Neural cell (in vitro differentiated cells): ENCODE data around the gene MYCBP2. TPM values are rescaled to one million over a fixed set of nuclear protein-coding genes. Genes with fewer than 3 reads are reported as not detected.

Source experiments
- H2AFZ ChIP-seq: fragments of 200-600, 300-800 bp; sonication (generic), shearing (Covaris generic); 2 replicates; pipeline ENCODE4 v1.6.0; 2014; ENCODE audit warnings: low read depth, mild to moderate bottlenecking, antibody characterized with exemption, low read length, moderate library complexity
- H3F3A ChIP-seq: fragments of 200-600 bp; shearing (Covaris generic); 2 replicates; pipeline ENCODE4 v1.6.1; 2016; ENCODE audit warnings: mild to moderate bottlenecking, moderate library complexity, mixed read lengths, antibody characterized with exemption, low read length; ENCODE audit not compliant: insufficient read depth, poor library complexity, severe bottlenecking
- H3K27ac ChIP-seq: fragments of 200-600, 300-800 bp; sonication (generic), shearing (Covaris generic); 2 replicates; pipeline ENCODE4 v1.5.1; 2014; ENCODE audit warnings: mild to moderate bottlenecking, low read length, moderate library complexity
- H3K27me3 ChIP-seq: fragments of 300-800, 200-600 bp; sonication (generic), shearing (Covaris generic); 2 replicates; pipeline ENCODE4 v1.6.0; 2014; ENCODE audit warnings: mild to moderate bottlenecking, low read depth, low read length, moderate library complexity; ENCODE audit not compliant: insufficient read depth
- H3K36me3 ChIP-seq: fragments of 300-800, 200-600 bp; sonication (generic), shearing (Covaris generic); 2 replicates; pipeline ENCODE4 v1.5.1; 2014; ENCODE audit warnings: mild to moderate bottlenecking, antibody characterized with exemption, low read length, moderate library complexity; ENCODE audit not compliant: insufficient read depth
- H3K4me2 ChIP-seq: fragments of 300-800, 200-600 bp; sonication (generic), shearing (Covaris generic); 2 replicates; pipeline ENCODE4 v1.6.0; 2014; ENCODE audit warnings: mild to moderate bottlenecking, low read length
- H3K4me3 ChIP-seq: fragments of 300-800, 200-600 bp; sonication (generic), shearing (Covaris generic); 2 replicates; pipeline ENCODE4 v1.5.1; 2014; ENCODE audit warnings: mild to moderate bottlenecking, low read length, moderate library complexity
- H3K79me2 ChIP-seq: fragments of 200-600 bp; shearing (Covaris generic); replicated peaks from 2 replicates; pipeline ENCODE4 v1.6.0; 2014; ENCODE audit warnings: mild to moderate bottlenecking, low read length, moderate library complexity; ENCODE audit not compliant: insufficient read depth
- H3K9ac ChIP-seq: fragments of 300-800, 200-600 bp; sonication (generic), shearing (Covaris generic); 2 replicates; pipeline ENCODE4 v1.6.1; 2016; ENCODE audit warnings: mild to moderate bottlenecking, low read length, mixed read lengths
- H3K9me2 ChIP-seq: fragments of 200-600 bp; shearing (Covaris generic); 2 replicates; pipeline ENCODE4 v1.6.1; 2016; ENCODE audit warnings: mild to moderate bottlenecking, low read length, mixed read lengths; ENCODE audit not compliant: insufficient read depth
- H3K9me3 ChIP-seq: fragments of 200-600, 300-800 bp; sonication (generic), shearing (Covaris generic); 2 replicates; pipeline ENCODE4 v1.6.1; 2016; ENCODE audit warnings: mild to moderate bottlenecking, mixed run types, low read length, moderate library complexity, mixed read lengths
- H4K20me1 ChIP-seq: fragments of 200-600 bp; shearing (Covaris generic); 2 replicates; pipeline ENCODE4 v1.6.1; 2016; ENCODE audit warnings: mild to moderate bottlenecking, mixed run types; ENCODE audit not compliant: insufficient read depth
- CTCF ChIP-seq: fragments of 450-650 bp; IDR thresholded peaks from 2 replicates; pipeline ENCODE4 v1.5.1; 2014; ENCODE audit warnings: antibody characterized with exemption, mild to moderate bottlenecking, moderate library complexity; ENCODE audit not compliant: poor library complexity, severe bottlenecking
- EP300 ChIP-seq: fragments of 450-650 bp; conservative IDR thresholded peaks from 2 replicates; pipeline ENCODE4 v1.6.1; 2014; ENCODE audit warnings: antibody characterized with exemption, mild to moderate bottlenecking, moderate library complexity; ENCODE audit not compliant: poor library complexity, severe bottlenecking
- EZH2 ChIP-seq: fragments of 200-600, 300-800 bp; shearing (Covaris generic), sonication (generic); IDR thresholded peaks from 2 replicates; pipeline ENCODE4 v1.6.1; 2014; ENCODE audit warnings: antibody characterized with exemption, low read length, borderline replicate concordance, mild to moderate bottlenecking; ENCODE audit not compliant: insufficient read depth, poor library complexity, severe bottlenecking
- MXI1 ChIP-seq: fragments of 450-650 bp; conservative IDR thresholded peaks from 2 replicates; pipeline ENCODE4 v1.6.1; 2014; ENCODE audit warnings: antibody characterized with exemption, mild to moderate bottlenecking; ENCODE audit not compliant: poor library complexity, severe bottlenecking
- POLR2AphosphoS5 ChIP-seq: IDR thresholded peaks from 2 replicates; pipeline ENCODE4 v1.6.1; 2012
- RAD21 ChIP-seq: fragments of 450-650 bp; conservative IDR thresholded peaks from 2 replicates; pipeline ENCODE4 v1.6.1; 2014; ENCODE audit warnings: antibody characterized with exemption, mild to moderate bottlenecking, moderate library complexity
- REST ChIP-seq: IDR thresholded peaks from 2 replicates; pipeline ENCODE4 v1.6.1; 2012; ENCODE audit warnings: borderline replicate concordance
- SMC3 ChIP-seq: fragments of 450-650 bp; conservative IDR thresholded peaks from 2 replicates; pipeline ENCODE4 v1.6.1; 2014; ENCODE audit warnings: antibody characterized with exemption, mild to moderate bottlenecking, moderate library complexity; ENCODE audit not compliant: poor library complexity
- TAF1 ChIP-seq: IDR thresholded peaks from 2 replicates; pipeline ENCODE4 v1.6.1; 2012; ENCODE audit warnings: low read depth
- polyA plus RNA-seq: library from polyadenylated mRNA; depleted of rRNA; stranded (reverse); fragments of >200 nt; gene quantifications from 2 replicates; pipeline ENCODE4 v1.2.3, GENCODE V29; 2014

The MYCBP2 gene
- polyA plus RNA-seq, 1 donor from 2014 or later, result 135 TPM

GRCh38 chr13:77353995-77354394 lies 27.1 kb upstream of the MYCBP2 start:
- Histone ChIP-seq H3K27ac (no peak overlapping the region), H3K9ac (no peak overlapping the region), H3K27me3 (no peaks in the 10 kb centered on the region), H4K20me1 (no peaks in the 10 kb centered on the region), H3K36me3 (no peaks in the 10 kb centered on the region), H3F3A (no peaks in the 10 kb centered on the region), H3K4me2 (no peak overlapping the region), H3K9me3 (no peaks in the 10 kb centered on the region), H3K4me3 (no peak overlapping the region), H3K9me2 (no peaks in the 10 kb centered on the region), H3K79me2 (no peaks in the 10 kb centered on the region), H2AFZ (no peak overlapping the region)
- TF ChIP-seq SMC3 (no peak), MXI1 (no peak), TAF1 (no peak), EZH2 (no peak), CTCF (no peak), RAD21 (no peak), POLR2AphosphoS5 (no peak), REST (no peak), EP300 (no peak)

GRCh38 chr13:77351315-77351714 lies 24.4 kb upstream of the MYCBP2 start:
- no peak overlapping the region for H3K27ac ChIP-seq
- no peaks in the 10 kb centered on the region for H4K20me1 ChIP-seq
- H3F3A ChIP-seq, result no peaks in the 10 kb centered on the region
- TF ChIP-seq EZH2 (no peak), MXI1 (no peak), RAD21 (no peak), EP300 (no peak), SMC3 (no peak), TAF1 (no peak), CTCF (no peak), POLR2AphosphoS5 (no peak)
- H3K9me2 ChIP-seq, result no peaks in the 10 kb centered on the region
- H3K9me3 ChIP-seq, result no peaks in the 10 kb centered on the region
- no peaks in the 10 kb centered on the region for H3K79me2 ChIP-seq
- H3K4me3 ChIP-seq, result no peak overlapping the region
- no peaks in the 10 kb centered on the region for H3K27me3 ChIP-seq
- no peaks in the 10 kb centered on the region for H3K36me3 ChIP-seq
- H3K9ac ChIP-seq, result no peak overlapping the region
- no peak overlapping the region for H3K4me2 ChIP-seq
- H2AFZ ChIP-seq, result no peak overlapping the region
